ENCODE measurements around the gene GSS.

The GSS gene

GRCh38 chr20:34955231-34956040 is at the start of gene GSS, which contains the start of gene MYH7B:
TSS of gene GSS (minus strand) at chr20:34955806. CDS start at chr20:34951852, 3,954 bp downstream.
TSS of gene MYH7B (plus strand) at chr20:34955868. CDS start at chr20:34978006, 22,138 bp downstream.
- peak; percentile 91 for DNase-seq

- DNase-seq = no peak
Observed at GRCh38 chr20:35004749-35005462, 49.3 kb upstream of the GSS start.

GRCh38 chr20:35004051-35004725 is 48.6 kb upstream of the GSS start:
- DNase-seq = no peak

- no peak for DNase-seq
Observed at GRCh38 chr20:35003211-35004031, 47.8 kb upstream of the GSS start.

GRCh38 chr20:35002426-35003210 is 47.0 kb upstream of the GSS start:
- no peak for DNase-seq

- DNase-seq = no peak
Observed at GRCh38 chr20:35001596-35002362, 46.2 kb upstream of the GSS start.

- no peak for DNase-seq
Observed at GRCh38 chr20:35000922-35001595, 45.5 kb upstream of the GSS start.

- no peak for DNase-seq
Observed at GRCh38 chr20:35000311-35000921, 44.8 kb upstream of the GSS start.

GRCh38 chr20:34999782-35000181 is 44.2 kb upstream of the GSS start:
- no peak for DNase-seq

- no peak for DNase-seq
Observed at GRCh38 chr20:34999021-34999451, 43.4 kb upstream of the GSS start.

- DNase-seq = peak; percentile 70
Observed at GRCh38 chr20:34998331-34998950, 42.8 kb upstream of the GSS start.

- DNase-seq = no peak
Observed at GRCh38 chr20:34997774-34998173, 42.2 kb upstream of the GSS start.

- no peak for DNase-seq
Observed at GRCh38 chr20:34997131-34997561, 41.5 kb upstream of the GSS start.

GRCh38 chr20:34996243-34997028 is 40.8 kb upstream of the GSS start:
- DNase-seq = no peak

- DNase-seq = no peak
Observed at GRCh38 chr20:34995696-34996095, 40.1 kb upstream of the GSS start.

GRCh38 chr20:34995192-34995591 is 39.6 kb upstream of the GSS start:
- DNase-seq = no peak

- DNase-seq = no peak
Observed at GRCh38 chr20:34994509-34995131, 39.0 kb upstream of the GSS start.

GRCh38 chr20:34993941-34994508 is 38.4 kb upstream of the GSS start:
- no peak for DNase-seq

Measured in 8988T (cell line).